GM13977 (cell line): ENCODE measurements around the gene NPLOC4.

Experiments used
- DNase-seq: peaks from one replicate; pipeline ENCODE4 v3.0.0; 2012; ENCODE audit warnings: low spot score
- CTCF ChIP-seq: IDR thresholded peaks from 2 replicates; pipeline ENCODE4 v1.5.1; 2012; ENCODE audit warnings: mild to moderate bottlenecking, control low read depth; ENCODE audit not compliant: insufficient read depth; ENCODE audit errors: extremely low read depth, missing control alignments
- in situ Hi-C: fragments of 300-500 bp; cut with MboI; formaldehyde crosslinking; loops from one replicate; pipeline ENCODE4 v1.12.0; 2022; ENCODE audit warnings: low sequenced_read_pairs, low pct_unique_long_range_greater_than_20kb, mixed read lengths, inconsistent platforms; ENCODE audit not compliant: unreplicated experiment

Gene NPLOC4

DNA sequence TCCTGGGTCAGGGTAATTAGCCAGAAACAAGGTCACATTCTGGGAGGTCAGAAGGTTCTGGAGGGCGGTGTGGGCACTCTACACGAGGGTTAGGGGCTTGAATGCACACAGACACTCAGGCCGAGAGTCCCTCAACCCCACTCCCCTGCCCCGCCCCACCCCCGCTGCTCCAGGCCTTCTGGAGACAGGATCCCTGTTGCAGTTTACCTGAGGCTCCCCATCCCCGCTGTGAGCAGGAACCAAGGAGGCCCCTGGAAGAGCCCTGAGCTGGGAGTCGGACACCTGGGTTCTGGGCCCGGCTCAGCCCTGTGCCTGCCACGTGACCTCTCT is 119.9 kb downstream of the NPLOC4 start:
- in situ Hi-C loops, result no loop called here
- no peak for DNase-seq
- no peak for TF ChIP-seq CTCF

GRCh38 chr17:81516439-81516838 is 120.5 kb downstream of the NPLOC4 start:
- in situ Hi-C loops, result no loop called here
- DNase-seq, result no peak
- TF ChIP-seq CTCF, result no peak

DNA sequence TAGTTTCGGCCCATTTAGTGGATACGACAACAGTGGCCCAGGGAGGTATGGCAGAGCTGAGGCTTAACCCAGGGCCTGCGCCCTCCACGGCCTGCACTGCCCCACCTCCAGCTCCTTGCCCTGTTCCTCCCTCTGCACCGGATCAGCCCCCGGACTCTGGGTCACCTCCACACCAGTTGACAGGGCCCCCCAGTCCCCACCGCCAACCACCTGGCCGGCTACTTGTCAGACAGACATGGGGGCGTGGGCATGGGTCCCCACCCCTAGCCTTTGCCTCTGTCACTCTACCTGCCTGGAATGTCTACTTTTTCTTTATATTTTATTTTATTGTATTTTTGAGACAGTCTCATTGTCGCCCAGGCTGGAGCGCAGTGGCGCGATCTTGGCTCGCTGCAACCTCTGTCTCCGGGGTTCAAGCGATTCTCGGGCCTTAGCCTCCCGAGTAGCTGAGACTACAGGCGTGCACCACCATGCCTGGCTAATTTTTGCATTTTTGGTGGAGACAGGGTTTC is 121.3 kb downstream of the NPLOC4 start:
- in situ Hi-C loops, result no loop called here
- TF ChIP-seq CTCF, result no peak
- DNase-seq, result no peak

GRCh38 chr17:81514739-81515529 is 122.0 kb downstream of the NPLOC4 start:
- in situ Hi-C loops, result no loop called here
- no peak for TF ChIP-seq CTCF
- peak; percentile 89 for DNase-seq

DNA sequence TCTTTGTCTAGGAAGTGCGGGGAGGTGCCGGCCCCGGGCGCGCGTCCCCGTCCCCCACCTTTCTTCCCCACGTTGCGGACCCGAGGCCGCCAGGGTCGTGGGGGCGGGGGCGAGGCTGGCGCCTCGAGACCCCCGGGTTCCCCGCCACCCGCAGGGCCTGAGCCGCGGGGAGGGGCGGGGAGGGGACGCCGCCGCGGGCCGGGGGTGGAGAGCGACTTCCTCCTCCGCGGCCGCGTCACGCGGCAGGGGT is 122.5 kb downstream of the NPLOC4 start:
- in situ Hi-C loops, result no loop called here
- no peak for TF ChIP-seq CTCF
- no peak for DNase-seq

DNA sequence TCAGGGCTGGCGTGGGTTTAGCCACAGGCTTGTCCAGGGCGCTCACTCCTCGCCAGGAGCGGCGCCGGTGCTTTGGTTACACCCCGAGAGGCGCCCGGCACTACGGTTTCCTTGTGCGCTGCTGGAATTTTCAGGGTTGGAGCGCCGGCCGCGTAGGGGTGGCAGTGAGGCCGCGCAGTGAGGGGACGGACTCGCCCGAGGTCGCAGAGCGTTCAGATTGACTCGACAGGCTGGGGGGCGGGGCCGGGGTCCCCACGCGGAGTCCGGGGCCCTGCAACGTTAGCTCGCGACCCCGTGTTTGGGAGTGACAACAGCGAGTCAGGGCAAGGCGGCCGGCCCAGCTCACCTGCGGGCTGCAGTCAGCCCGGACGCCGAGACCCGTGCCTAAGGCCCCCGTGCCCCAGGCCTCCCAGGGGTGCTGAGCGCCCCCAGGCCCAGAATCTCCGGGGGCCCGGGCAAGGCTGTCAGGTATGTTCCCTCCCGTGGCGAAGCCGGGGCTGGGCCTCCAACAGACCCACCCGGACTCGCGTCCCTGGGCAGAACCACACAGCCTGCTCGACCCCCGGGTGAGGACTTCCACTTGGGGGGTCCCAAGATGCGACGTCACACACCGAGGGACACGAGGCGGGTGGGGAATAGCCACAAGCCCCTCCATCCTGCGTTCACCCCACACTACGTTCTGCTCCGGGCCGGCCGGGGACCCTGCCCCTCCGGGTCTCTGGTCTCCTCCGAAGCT is 123.0 kb downstream of the NPLOC4 start:
- no peak for TF ChIP-seq CTCF
- DNase-seq, result no peak
- in situ Hi-C loops, result no loop called here
